Progenitor cell of endocrine pancreas (in vitro differentiated cells): ENCODE results near the gene RTP2. TPM values are rescaled to one million over a fixed set of nuclear protein-coding genes. Genes with fewer than 3 reads are reported as not detected.

Experiments
- DNase-seq: peaks from one replicate; pipeline ENCODE4 v3.0.0; 2021; ENCODE audit warnings: low spot score; ENCODE audit not compliant: unreplicated experiment
- H3K27ac Mint-ChIP-seq: 2 replicates; pipeline ENCODE4 v1.8.0; 2021; ENCODE audit warnings: mild to moderate bottlenecking, moderate library complexity, mixed read lengths
- H3K27me3 Mint-ChIP-seq: 2 replicates; pipeline ENCODE4 v1.8.0; 2021; ENCODE audit warnings: mixed read lengths
- H3K36me3 Mint-ChIP-seq: 2 replicates; pipeline ENCODE4 v1.8.0; 2022; ENCODE audit warnings: mixed read lengths; ENCODE audit not compliant: insufficient read depth
- H3K4me1 Mint-ChIP-seq: 2 replicates; pipeline ENCODE4 v1.8.0; 2021; ENCODE audit warnings: low read depth, mixed read lengths
- H3K4me3 Mint-ChIP-seq: 2 replicates; pipeline ENCODE4 v1.8.0; 2021; ENCODE audit warnings: low read depth, mild to moderate bottlenecking, moderate library complexity, mixed read lengths
- H3K9me3 Mint-ChIP-seq: 2 replicates; pipeline ENCODE4 v1.8.0; 2021; ENCODE audit warnings: low read depth, mixed read lengths
- total RNA-seq: library from RNA; stranded (reverse); gene quantifications from 2 replicates; pipeline ENCODE4 v1.2.1, GENCODE V29; 2021
- TF ChIP-seq, protein P1 (sequence below): fragments of 200-600 bp; sonication (generic); IDR thresholded peaks from one replicate; pipeline ENCODE4 v1.5.0; 2021; ENCODE audit warnings: antibody characterized with exemption, mild to moderate bottlenecking; ENCODE audit not compliant: unreplicated experiment

The RTP2 gene
- total RNA-seq, 1 donor from 2014 or later: not detected

DNA sequence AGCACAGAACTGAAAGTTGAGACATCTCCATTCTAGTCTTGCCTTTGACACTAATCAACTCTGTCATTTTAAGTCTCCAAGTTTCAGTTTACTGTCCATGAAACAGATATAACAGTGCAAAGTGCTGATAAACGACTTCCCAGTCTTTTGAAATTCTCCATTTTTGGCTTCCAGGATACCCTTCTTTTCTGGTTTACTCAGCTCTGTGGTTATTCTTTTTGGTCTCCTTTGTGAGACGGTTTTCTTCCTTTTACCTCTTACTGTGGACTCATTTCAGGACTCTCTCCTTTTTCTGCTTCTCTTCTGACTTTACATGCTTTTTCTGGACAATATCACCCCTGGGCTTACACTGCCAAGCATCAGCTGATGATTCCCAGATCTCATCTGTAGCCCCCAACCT lies 51.1 kb downstream of the RTP2 start:
- Mint-ChIP-seq H3K27me3 (peaks cover 33% of the 10 kb centered on the region), H3K4me3 (no peak overlapping the region), H3K9me3 (no peaks in the 10 kb centered on the region), H3K4me1 (no peaks in the 10 kb centered on the region), H3K36me3 (no peaks in the 10 kb centered on the region), H3K27ac (no peak overlapping the region)
- TF ChIP-seq, protein P1, sequence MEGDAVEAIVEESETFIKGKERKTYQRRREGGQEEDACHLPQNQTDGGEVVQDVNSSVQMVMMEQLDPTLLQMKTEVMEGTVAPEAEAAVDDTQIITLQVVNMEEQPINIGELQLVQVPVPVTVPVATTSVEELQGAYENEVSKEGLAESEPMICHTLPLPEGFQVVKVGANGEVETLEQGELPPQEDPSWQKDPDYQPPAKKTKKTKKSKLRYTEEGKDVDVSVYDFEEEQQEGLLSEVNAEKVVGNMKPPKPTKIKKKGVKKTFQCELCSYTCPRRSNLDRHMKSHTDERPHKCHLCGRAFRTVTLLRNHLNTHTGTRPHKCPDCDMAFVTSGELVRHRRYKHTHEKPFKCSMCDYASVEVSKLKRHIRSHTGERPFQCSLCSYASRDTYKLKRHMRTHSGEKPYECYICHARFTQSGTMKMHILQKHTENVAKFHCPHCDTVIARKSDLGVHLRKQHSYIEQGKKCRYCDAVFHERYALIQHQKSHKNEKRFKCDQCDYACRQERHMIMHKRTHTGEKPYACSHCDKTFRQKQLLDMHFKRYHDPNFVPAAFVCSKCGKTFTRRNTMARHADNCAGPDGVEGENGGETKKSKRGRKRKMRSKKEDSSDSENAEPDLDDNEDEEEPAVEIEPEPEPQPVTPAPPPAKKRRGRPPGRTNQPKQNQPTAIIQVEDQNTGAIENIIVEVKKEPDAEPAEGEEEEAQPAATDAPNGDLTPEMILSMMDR: no peak
- no peak for DNase-seq

Other genes starting within 250 kb of the RTP2 start
- 52.5 and 84.3 TPM in 2 replicates for gene SST, start 32.2 kb downstream of the RTP2 start, total RNA-seq
- gene BCL6, start 42.9 kb upstream of the RTP2 start, total RNA-seq: 21.3 and 22.8 TPM in 2 replicates